Ramos (cell line): Measurements from ENCODE around the gene ULK4.

Source experiments
- in situ Hi-C: fragments of 300-500 bp; cut with MboI; formaldehyde crosslinking; loops from one replicate; pipeline ENCODE4 v1.14.3; 2022; ENCODE audit warnings: low sequenced_read_pairs; ENCODE audit not compliant: unreplicated experiment

The ULK4 gene

GRCh38 chr3:41960826-41961750, 815 bp downstream of the ULK4 start:
- in situ Hi-C loops: no loop called here

- in situ Hi-C loops: no loop called here
These were observed 5.3 kb downstream of the ULK4 start for GRCh38 chr3:41956574-41956973.

GRCh38 chr3:41955192-41955591, 6.7 kb downstream of the ULK4 start:
- in situ Hi-C loops: no loop called here

GRCh38 chr3:41943311-41943843, 18.5 kb downstream of the ULK4 start:
- in situ Hi-C loops: no loop called here

GRCh38 chr3:41940393-41940792, 21.5 kb downstream of the ULK4 start:
- in situ Hi-C loops: no loop called here

- in situ Hi-C loops: no loop called here
These were observed 25.5 kb downstream of the ULK4 start for GRCh38 chr3:41936384-41936783.

GRCh38 chr3:41933154-41933676, 28.7 kb downstream of the ULK4 start:
- in situ Hi-C loops: no loop called here

GRCh38 chr3:41932464-41932863, 29.4 kb downstream of the ULK4 start:
- in situ Hi-C loops: no loop called here

GRCh38 chr3:41920406-41920965, 41.4 kb downstream of the ULK4 start:
- in situ Hi-C loops: loop anchor here (25.0 kb wide), 2 partner anchors 192 to 517 kb away; no protein-coding TSS in a partner anchor

GRCh38 chr3:41915353-41915752, 46.5 kb downstream of the ULK4 start:
- in situ Hi-C loops: loop anchor here (25.0 kb wide), 2 partner anchors 197 to 522 kb away; no protein-coding TSS in a partner anchor

GRCh38 chr3:41912280-41912679, 49.6 kb downstream of the ULK4 start:
- in situ Hi-C loops: loop anchor here (25.0 kb wide), 2 partner anchors 200 to 525 kb away; no protein-coding TSS in a partner anchor

GRCh38 chr3:41907330-41908073, 54.4 kb downstream of the ULK4 start:
- in situ Hi-C loops: loop anchor here (25.0 kb wide), 2 partner anchors 205 to 530 kb away; no protein-coding TSS in a partner anchor

- in situ Hi-C loops: loop anchor here (25.0 kb wide), 2 partner anchors 212 to 537 kb away; no protein-coding TSS in a partner anchor
These were observed 61.6 kb downstream of the ULK4 start for GRCh38 chr3:41900265-41900664.

GRCh38 chr3:41898631-41899030, 63.3 kb downstream of the ULK4 start:
- in situ Hi-C loops: no loop called here

GRCh38 chr3:41893977-41894376, 67.9 kb downstream of the ULK4 start:
- in situ Hi-C loops: no loop called here

GRCh38 chr3:41888368-41889076, 73.4 kb downstream of the ULK4 start:
- in situ Hi-C loops: loop anchor here (10.0 kb wide), 1 partner anchor 1564 kb away; no protein-coding TSS in a partner anchor

GRCh38 chr3:41882956-41883355, 78.9 kb downstream of the ULK4 start:
- in situ Hi-C loops: loop anchor here (5.0 to 10.0 kb wide), 2 partner anchors 1301 to 1558 kb away; no protein-coding TSS in a partner anchor

GRCh38 chr3:41881233-41881821, 80.6 kb downstream of the ULK4 start:
- in situ Hi-C loops: loop anchor here (5.0 to 10.0 kb wide), 2 partner anchors 1299 to 1557 kb away; no protein-coding TSS in a partner anchor

GRCh38 chr3:41880387-41880786, 81.5 kb downstream of the ULK4 start:
- in situ Hi-C loops: loop anchor here (5.0 to 10.0 kb wide), 2 partner anchors 1298 to 1556 kb away; no protein-coding TSS in a partner anchor
